Non-pigmented ciliary epithelial cell (primary cell): ENCODE data around the gene SMYD3.
"Not testable (repeated sequence)": the region's sequence is repeated elsewhere in the genome, so short reads cannot be mapped to it uniquely, and the experiment has no call there.

Source experiments
- DNase-seq: peaks from one replicate; pipeline ENCODE4 v3.0.0-alpha.2; 2010; ENCODE audit warnings: low read depth

SMYD3 gene

DNA sequence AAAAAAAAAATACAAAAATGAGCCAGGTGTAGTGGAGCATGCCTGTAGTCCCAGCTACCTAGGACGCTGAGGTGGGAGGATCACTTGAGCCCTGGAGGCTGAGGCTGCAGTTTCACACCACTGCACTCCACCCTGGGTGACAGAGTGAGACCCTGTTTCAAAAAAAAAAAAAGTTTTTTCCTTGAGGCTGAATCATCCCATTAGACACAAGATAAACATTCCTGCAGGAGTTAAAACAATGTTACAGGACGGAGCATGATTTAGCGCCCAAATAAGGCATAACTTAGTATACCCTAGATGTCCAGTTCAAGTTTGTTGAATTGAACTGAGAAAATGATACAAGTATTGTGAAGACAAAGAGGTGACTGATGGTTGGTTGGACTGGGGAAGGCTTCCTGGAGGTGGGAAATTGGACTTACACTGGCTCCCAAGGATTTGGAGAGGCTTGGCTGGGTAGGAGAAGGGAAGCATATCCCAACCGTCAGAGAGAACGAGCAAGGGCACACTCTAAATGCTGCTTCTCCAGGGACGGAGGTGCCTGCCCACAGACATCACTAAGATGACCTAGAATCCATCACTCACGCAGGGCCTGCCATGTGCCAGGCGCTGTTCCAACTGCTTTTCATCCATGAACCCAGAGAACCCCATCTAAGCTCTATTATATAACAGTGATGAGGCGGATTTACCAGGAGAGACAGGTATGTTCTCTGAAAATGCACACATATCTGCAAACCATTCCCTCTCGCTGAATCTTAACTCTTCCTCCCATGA, 741.7 kb downstream of the SMYD3 start:
- peak; percentile 49 for DNase-seq

DNA sequence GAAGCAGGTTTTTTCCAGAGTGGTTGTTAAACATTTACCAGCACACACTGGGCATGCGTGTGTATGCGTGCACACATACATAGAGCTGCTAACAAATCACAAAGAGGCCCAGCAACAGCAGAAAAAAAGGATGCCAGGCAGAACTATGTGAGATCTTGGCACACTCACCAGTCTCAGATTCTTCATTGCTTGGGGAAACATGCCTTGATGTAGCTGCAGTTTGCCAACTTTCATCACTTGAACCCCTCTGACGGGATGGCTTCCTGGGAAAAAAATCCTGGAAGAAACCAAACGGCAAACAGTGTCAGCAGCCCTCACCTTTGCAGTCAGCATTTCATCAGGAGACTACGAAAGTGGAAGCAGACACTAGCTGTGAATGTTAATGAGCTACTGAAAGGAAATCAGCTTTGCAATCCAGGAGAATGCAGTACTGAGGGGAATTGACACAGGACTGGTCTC, 743.2 kb downstream of the SMYD3 start:
- DNase-seq, result no peak

DNA sequence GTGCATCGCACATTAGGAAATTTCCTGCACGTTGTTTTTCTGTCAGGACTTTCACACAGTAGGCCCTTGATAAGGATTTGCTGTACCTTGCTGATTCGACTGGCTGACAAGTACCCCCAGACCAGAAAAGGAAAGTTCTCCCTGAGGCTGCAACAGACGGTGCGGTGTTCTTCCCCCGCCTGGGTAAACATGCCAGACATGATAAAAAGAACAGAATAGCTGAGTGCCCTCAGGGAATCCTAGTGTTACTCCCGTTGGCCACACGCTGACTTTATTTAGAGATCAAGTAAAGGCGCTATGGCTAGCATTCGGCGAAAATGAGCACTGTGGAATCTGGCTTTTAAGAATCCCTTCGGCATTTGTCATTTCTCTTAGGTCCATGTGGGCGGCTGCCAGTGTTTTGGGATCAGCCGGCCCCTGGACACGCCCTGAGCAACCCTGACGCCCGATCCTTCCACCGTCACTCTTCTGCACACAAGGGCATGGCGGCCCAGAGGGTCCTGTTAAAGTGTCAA, 744.6 kb downstream of the SMYD3 start:
- no peak for DNase-seq

DNA sequence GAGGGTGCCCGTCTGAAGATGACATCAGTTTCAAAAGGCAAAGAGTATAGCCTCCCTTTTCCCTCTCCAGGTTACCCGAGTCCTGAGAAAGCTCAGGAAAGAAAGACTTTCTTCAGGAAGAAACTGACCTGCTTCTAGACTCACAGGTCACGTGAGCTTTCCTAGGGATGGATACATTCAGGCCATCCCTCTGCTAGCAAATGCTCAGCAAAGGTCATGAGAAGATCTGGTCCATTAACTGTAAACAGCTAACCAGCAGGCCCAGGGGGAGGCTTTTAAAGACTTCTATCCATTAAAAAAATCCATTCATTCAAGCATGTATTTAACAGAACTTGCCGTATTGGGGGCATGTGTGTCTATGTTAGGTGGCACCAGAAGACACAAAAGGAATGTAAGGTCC, 746.8 kb downstream of the SMYD3 start:
- no peak for DNase-seq

DNA sequence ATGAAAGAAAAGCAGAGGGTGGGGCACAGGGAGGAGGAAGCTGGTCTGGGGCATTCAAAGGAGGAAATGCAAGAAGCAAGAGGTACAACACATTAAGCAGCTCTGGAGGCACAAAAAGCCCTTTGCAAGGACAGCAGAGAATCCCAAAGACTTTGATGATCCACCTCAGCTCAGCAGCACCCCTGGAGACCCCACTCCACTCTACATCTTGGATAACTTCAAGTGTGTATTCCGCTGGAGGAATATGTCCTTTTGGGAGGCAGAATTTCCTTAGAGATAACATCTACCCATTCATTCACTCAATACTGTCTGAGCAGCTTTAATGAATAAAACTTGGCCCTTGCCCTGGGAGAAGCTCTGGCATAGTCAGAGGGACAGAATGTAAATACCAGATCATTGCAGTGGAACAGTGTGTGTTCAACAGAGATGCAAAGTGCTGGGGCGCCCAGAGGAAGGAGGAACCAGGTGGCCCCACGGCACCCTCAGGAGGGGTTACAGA, 752.6 kb downstream of the SMYD3 start:
- DNase-seq, result no peak

DNA sequence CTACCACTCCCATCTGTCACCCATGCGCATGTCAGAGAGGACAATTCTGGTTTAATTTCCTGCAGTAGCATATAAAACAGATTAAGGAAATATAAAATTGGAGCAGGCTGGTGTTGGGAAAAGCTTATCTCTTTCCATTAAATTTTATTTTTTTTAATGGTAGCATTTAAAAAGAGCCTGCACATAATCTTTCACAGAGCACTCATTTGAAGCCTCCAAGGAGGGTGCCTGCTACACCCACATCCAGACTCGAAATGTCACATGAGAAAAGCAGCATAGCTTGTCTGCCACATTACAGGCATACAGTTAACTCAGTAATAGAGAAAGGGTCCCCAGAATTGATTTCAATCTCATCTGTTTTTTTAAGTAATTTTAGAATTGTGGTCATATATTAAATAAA, 753.3 kb downstream of the SMYD3 start:
- no peak for DNase-seq

DNA sequence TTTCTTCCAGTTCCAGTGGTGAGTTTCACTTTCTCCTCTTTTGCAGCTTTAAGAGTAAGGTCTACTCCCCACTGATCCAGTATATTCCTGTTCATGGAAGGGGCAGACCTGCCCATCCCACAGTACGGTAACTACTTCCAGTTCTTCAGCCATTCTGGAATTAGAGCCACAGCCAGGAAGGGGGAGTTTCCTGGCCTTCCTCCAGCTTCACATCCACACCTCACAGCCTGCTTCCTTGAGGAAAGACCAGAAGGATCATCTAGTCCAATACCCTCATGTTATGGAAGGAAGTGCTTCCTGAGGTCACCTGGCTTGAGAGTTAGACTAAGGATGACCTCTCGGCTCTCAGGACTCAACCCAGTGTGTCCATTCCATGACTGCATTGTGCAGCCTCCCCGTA, 754.5 kb downstream of the SMYD3 start:
- no peak for DNase-seq

DNA sequence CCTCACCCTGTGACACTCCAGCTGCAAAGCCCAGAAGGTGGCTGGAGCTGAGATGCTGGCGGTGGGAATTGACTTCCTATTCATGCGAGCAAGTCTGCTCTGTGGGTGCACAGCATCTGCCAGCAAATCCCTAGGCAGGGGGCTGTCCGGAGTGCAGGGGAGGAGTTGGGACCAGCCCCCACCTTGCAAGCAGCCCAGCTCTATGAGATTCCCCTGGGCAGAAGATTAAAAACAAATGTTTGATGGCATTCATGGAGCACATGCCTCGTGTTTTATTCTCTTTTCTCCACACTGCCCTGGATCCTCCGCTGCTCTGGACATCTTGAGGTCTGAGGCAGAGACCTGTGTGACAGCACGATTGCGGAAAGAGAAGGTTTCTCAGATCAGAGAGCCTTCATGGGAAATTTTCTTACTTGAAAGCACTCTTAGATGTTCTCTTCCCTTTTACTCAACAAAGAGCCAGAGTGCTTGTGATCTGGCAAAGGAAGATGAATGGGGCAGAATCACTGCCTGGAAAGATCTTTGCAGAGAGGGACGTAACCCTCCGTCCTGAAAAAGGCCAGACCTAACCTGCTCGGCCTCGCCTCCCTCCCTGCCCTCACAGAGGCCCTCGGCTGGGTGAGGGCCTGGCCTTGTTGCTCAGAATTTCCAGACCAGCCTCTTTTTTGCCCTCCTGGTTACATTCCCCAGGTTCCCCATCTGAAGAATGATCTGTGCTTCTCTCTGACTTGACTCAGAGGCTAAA, 755.2 kb downstream of the SMYD3 start:
- no peak for DNase-seq

DNA sequence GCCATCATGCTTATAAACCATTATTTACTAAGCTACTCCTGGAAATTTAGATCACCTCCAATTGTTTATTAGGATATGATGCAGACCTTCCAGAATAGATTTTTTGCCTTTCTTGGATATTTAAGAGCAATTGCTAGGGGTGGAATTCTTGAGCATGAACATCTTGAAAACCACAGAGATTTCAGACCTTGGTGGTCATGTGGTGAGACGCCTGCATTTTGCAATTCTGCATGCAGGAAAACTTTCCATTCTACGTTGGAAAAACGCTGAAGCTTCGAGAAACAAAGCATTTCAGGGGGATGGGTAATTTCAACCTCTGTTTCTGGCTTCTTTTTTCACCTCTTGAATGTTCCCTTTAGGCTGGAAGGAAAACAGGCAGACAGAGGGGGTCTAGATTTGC, 756.0 kb downstream of the SMYD3 start:
- no peak for DNase-seq

DNA sequence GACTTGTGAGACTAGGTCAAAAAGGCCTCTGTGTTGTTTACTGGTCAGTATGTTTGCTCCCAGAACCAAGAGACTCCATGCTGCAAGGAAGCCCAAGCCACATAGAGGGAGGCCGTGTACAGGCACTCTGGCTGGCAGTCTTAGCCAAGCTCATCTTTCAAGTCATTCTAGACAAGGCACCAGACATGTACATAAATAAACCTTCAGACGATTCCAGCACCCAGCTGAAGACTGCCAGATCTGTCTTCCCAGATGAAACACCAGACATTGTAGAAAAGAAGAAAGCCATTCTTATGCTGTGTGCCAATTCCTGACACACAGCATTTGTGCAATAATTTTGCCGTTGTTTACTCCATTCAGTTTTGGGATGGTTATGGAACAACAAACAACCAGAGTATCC, 756.8 kb downstream of the SMYD3 start:
- DNase-seq, result no peak

DNA sequence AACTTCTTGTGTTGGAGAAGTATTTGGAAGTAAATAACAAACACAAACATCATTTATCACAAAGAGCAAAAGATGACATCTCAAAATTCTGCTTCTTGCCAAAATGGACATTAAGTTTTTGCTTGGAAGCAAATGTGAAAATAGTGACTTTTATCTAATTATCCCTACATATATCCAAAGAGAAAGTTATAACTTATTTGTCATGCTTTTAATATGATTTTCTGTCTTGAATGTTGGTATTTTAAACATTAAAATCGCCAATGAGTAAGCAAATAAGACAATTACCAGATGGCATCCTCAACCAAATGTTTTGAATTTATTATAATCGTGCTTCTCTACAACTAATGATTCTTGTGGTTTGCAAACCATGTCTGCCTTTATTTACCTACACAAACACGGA, 758.0 kb downstream of the SMYD3 start:
- DNase-seq, result no peak

DNA sequence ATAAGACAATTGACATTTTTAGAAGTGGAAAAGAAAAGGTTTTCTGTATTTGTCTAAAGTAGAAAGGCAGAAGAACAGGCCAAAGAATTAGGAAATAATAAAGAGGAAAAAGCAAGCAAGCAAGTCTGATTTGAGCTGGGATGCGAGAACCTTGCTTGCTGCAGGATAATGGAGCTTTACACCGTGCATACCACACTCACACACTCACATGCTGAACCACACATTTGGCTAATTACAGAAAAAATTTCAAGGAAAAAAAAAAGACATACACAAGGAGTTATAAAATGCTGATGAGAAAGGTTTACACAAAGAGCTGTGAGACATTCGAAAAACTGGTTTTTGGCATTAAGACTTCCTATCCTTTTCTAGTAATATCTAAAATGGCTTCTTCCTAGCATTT, 758.4 kb downstream of the SMYD3 start:
- DNase-seq, result no peak

DNA sequence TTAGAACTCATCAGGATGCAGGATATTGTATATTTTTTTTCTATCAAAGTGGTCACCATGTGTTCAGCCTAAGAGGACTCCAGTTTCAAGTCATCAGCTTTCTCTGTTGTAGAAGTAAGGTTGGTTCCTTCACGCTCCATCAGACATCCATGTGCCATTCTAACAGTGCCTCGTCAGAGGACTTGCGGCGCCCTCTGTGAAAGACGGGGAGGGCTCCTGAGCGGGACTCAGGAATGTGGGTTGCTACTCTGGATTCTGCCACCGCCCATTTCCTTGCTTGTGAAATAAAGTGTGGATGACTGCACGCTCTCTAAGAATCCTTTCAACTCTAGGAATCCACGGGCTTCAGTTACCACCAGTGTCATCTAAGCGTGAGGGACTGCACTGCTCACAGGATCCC, 758.8 kb downstream of the SMYD3 start:
- DNase-seq, result no peak

DNA sequence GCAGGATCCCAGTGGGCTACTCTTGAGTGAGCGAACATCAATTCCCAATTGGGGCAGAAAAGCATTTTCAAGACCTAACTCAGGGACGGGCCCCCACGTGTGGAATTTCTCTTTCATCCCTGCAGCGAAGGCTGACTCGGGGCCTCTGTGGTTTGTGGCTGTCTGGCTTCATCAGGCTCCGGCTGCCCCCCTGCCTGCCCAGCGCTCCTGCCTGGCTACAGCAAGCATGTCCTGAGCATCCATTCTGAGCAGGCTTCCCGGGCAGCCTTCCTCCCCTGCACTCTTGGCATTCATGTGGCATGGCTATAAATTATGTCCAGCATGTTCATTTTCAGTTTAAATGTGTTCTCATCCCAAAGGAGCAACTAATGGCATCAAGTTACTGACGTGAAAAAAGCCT, 764.2 kb downstream of the SMYD3 start:
- DNase-seq, result no peak

DNA sequence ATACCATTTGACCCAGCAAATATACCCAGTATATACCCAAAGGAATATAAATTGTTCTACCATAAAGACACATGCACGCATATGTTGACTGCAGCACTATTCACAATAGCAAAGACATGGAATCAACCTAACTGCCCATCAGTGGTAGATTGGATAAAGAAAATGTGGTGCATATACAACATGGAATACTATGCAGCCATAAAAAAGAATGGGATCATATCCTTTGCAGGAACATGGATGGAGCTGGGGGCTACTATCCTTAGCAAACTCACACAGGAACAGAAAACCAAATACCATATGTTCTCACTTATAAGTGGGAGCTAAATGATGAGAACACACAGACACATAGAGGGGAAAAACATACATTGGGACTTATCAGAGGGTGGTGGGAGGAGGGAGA, 766.7 kb downstream of the SMYD3 start:
- DNase-seq, result not testable (repeated sequence)

DNA sequence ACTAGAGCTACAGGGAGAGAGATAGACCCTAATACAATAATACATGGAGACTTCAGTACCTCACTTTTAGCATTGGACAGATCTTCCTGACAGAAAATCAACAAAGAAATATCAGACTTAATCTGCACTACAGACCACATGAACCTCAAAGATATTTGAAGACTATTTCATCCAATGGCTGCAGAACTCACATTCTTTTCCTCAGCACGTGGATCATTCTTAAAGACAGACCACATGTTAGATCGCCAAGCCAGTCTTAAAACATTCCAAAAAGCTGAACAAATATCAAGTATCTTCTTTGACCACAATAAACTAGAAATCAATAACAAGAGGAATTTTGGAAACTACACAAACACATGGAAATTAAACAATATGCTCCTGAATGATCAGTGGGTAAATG, 776.3 kb downstream of the SMYD3 start:
- DNase-seq, result no peak

DNA sequence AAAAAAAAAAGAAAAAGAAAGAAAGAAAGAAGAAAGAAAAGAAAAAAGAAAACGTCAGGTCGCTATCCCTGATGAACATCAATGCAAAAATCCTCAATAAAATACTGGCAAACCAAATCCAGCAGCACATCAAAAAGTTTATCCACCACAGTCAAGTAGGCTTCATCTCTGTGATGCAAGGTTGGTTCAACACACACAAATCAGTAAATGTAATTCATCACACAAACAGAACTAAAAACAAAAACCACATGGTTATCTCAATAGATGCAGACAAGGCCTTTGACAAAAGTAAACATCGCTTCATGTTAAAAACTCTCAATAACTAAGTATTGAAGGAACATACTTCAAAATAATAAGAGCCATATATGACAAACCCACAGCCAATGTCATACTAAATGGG, 779.0 kb downstream of the SMYD3 start:
- not testable (repeated sequence) for DNase-seq

DNA sequence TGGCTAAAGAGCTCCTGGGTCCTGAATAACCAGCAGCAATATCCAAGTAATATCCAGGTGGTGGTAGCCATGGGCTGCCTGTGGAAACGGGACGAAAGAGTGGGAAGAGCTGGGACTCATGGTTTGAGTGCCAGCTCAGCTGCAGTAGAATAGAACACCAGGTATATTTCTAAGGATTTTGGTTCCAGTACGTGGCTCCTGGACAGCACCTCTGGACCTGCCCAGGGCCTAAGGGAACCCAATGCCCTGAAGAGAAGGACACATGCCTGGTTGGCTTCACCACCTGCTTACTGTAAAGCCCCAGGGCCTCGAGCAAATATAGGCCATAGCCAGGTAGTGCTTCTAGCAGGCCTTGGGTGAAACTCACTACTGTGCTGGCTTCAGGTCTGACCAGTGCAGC, 785.6 kb downstream of the SMYD3 start:
- no peak for DNase-seq

DNA sequence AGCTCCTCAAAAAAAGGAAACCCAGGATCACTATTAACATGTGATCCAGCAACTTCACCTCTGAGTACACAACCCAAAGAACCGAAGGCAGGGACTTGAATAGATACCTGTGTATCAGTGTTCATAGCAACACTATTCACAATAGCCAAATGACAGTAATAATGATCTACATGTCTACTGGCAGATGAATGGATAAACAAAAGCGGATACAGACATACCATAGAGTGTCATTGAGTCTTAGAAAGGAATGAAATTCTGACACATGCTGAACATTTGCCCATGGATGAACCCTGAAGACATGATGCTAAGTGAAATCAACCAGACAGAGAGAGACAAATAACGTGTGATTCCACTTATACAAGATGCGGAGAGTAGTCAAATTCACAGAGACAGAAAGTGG, 788.1 kb downstream of the SMYD3 start:
- DNase-seq, result no peak

DNA sequence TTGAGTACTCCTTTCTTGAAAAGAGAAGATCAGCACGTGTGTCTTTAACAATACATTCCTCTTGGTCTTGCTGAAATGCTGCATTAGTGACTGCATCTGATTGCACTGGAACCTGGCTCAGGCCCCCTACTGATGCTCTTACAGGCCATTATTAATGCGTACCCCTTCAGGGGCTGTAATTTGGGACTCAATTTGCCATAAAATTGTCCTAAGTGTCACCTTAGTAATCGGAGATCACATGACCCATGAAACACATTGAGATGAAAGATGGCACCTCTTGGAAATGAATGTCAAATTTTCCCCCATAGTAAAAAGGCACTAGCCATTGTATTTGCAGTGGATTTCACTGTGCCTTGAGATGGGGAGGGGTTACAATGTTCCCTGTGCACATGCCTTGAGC, 789.0 kb downstream of the SMYD3 start:
- DNase-seq, result no peak

DNA sequence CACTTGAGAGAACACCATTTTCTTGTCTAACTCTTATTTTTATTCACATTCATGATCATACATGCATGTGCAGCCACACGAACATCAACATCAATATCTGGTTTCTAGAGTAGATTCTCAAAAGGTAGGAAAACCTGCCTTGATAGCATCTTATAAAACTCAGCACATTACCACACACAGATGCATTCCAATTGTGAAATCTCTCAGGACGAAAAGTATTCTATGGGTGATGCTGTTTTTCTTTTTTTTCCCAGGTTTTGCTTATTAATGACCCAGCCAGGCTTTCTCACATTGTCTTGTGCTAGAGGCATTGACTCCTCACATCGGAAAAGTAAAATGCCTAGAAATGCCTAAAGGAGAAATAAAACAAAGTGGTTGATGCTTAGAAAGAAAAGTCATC, 789.5 kb downstream of the SMYD3 start:
- no peak for DNase-seq

DNA sequence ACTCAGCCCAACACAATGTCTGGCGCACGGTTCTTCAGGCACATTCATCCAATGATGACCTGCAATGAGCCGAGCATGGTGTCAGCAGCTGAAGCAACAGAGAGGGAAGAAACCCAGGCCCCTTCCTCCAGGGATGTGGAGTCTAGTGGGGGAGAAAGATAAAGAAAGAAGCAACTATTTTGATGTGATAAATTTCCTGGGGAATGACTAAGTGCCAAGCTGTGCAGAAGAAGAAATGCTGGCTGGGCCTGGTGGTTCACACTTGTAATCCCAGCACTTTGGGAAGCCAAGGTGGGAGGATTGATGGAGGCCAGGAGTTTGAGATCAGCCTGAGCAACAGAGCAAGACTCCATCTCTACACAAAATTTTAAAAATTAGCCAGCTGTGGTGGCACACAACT, 790.5 kb downstream of the SMYD3 start:
- no peak for DNase-seq

DNA sequence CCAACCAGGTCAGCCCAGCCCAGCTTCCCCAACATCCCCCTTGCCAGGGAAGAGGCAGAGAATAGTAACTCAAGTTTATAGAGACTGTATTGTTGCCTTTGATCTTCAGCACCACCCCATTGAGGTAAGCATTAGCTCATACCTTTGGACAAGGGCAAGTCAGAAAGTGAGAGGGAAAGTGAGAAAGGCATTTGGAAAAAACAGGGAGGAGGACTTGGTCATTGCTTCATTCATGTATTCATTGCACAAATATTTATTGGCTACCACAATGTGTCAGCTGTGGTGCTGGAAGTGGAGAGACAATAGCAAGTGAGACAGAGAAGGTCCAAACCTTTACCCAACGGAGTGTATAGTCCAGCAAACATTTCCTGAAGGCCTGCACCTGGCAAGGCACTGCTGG, 791.1 kb downstream of the SMYD3 start:
- peak; percentile 65 for DNase-seq
